Testis (tissue), 3 donors: Measurements from ENCODE around the gene RPL18. TPM values are rescaled to one million over a fixed set of nuclear protein-coding genes. Genes with fewer than 3 reads are reported as not detected.

ENCODE experiments used
- DNase-seq: peaks from one replicate; pipeline ENCODE4 v3.0.0-alpha.2; 2019
- H3K27ac ChIP-seq, 2 donors: fragments of 200-600 bp; sonication (generic); one replicate each; pipeline ENCODE4 v1.5.1; 2019
- H3K27me3 ChIP-seq: fragments of 200-600 bp; sonication (generic); one replicate; pipeline ENCODE4 v1.5.1; 2019
- H3K36me3 ChIP-seq: fragments of 200-600 bp; sonication (generic); one replicate; pipeline ENCODE4 v1.5.1; 2017; ENCODE audit warnings: low read depth; ENCODE audit errors: missing control alignments
- H3K4me1 ChIP-seq: fragments of 200-600 bp; sonication (generic); one replicate; pipeline ENCODE4 v1.5.1; 2019
- H3K4me3 ChIP-seq, 2 donors: fragments of 200-600 bp; sonication (generic); one replicate each; pipeline ENCODE4 v1.5.1; 2017 to 2019
- H3K9me3 ChIP-seq: fragments of 200-600 bp; sonication (generic); one replicate; pipeline ENCODE4 v1.5.1; 2017
- CTCF ChIP-seq, 3 experiments: fragments of 450-650 bp in 2 of 3; fragments of 200-600 bp in 1 of 3; sonication (generic) in 1 of 3; IDR thresholded peaks; one replicate each; pipeline ENCODE4 v1.5.1; 2016 to 2019; ENCODE audit warnings: antibody characterized with exemption in 3 of 3, mild to moderate bottlenecking in 2 of 3, moderate library complexity in 1 of 3
- POLR2A ChIP-seq: fragments of 450-650 bp; IDR thresholded peaks from one replicate; pipeline ENCODE4 v1.6.1; 2017; ENCODE audit warnings: antibody characterized with exemption, mild to moderate bottlenecking, moderate library complexity
- WGBS, 2 donors: methylation state at CpG; one replicate each; pipeline ENCODE4 v1.1.5; 2018; 5-methylcytosine and 5-hydroxymethylcytosine counted together
- intact Hi-C: fragments of 100-400 bp; cut with DNase I; formaldehyde crosslinking; loops from one replicate; pipeline ENCODE4 v1.15.1; 2023; ENCODE audit warnings: low total_unique reads
- polyA plus RNA-seq: library from polyadenylated mRNA; stranded (reverse); fragments of 350-450 nt; fragmentation: Illumina TruSeq; extraction: RNeasy Lipid Tissue Mini Kit (QIAGEN cat#74804); gene quantifications from one replicate; pipeline ENCODE4 v1.2.3, GENCODE V29; 2014; ENCODE audit warnings: low read depth, low replicate concordance; ENCODE audit not compliant: insufficient read depth
- total RNA-seq, 2 donors: library from RNA; depleted of rRNA; stranded (reverse); fragments of >200 nt; gene quantifications; one replicate each; pipeline ENCODE4 v1.2.3, GENCODE V29; 2016

Gene RPL18
- total and polyA plus RNA-seq, 3 donors from 2014 or later = 1,047 to 1,537 (median 1,050) TPM

- H3K27ac ChIP-seq = no peak overlapping the region
- H3K9me3 ChIP-seq = no peaks in the 10 kb centered on the region
- intact Hi-C loops = no loop called here
- H3K4me1 ChIP-seq = no peaks in the 10 kb centered on the region
- 84 to 86% methylated on average over 7 to 21 of the region's 21 CpGs for WGBS, 2 donors
- H3K36me3 ChIP-seq = no peaks in the 10 kb centered on the region
- no peak for TF ChIP-seq POLR2A
- TF ChIP-seq CTCF (IDR thresholded peaks at IDR 0.05) = no peak
- H3K4me3 ChIP-seq = no peak overlapping the region
- DNase-seq = no peak
- no peaks in the 10 kb centered on the region for H3K27me3 ChIP-seq
Observed at GRCh38 chr19:48600679-48601417, 18.1 kb downstream of the RPL18 start.

GRCh38 chr19:48598996-48599700 lies 19.8 kb downstream of the RPL18 start:
- intact Hi-C loops = no loop called here
- no peak overlapping the region for H3K4me3 ChIP-seq
- TF ChIP-seq POLR2A (no peak), CTCF (IDR thresholded peaks at IDR 0.05) (no peak)
- H3K9me3 ChIP-seq = no peaks in the 10 kb centered on the region
- WGBS, 2 donors = 67 to 73% methylated on average over 16 to 30 of the region's 30 CpGs
- DNase-seq = no peak
- H3K4me1 ChIP-seq = no peaks in the 10 kb centered on the region
- H3K27ac ChIP-seq = no peak overlapping the region
- H3K36me3 ChIP-seq = no peaks in the 10 kb centered on the region
- no peaks in the 10 kb centered on the region for H3K27me3 ChIP-seq

- intact Hi-C loops = no loop called here
- DNase-seq = no peak
- H3K27me3 ChIP-seq = no peaks in the 10 kb centered on the region
- no peaks in the 10 kb centered on the region for H3K9me3 ChIP-seq
- no peak overlapping the region for H3K4me3 ChIP-seq
- no peak overlapping the region for H3K27ac ChIP-seq
- TF ChIP-seq POLR2A (no peak), CTCF (IDR thresholded peaks at IDR 0.05) (no peak)
- no peaks in the 10 kb centered on the region for H3K4me1 ChIP-seq
- WGBS, 2 donors = 85 to 86% methylated on average over 30 to 35 of the region's 39 CpGs
- H3K36me3 ChIP-seq = no peaks in the 10 kb centered on the region
Observed at GRCh38 chr19:48596679-48597465, 22.1 kb downstream of the RPL18 start.

GRCh38 chr19:48596237-48596636 lies 22.7 kb downstream of the RPL18 start:
- WGBS, 2 donors = 87 to 100% methylated on average over 1 to 4 of the region's 4 CpGs
- H3K36me3 ChIP-seq = no peaks in the 10 kb centered on the region
- intact Hi-C loops = no loop called here
- TF ChIP-seq POLR2A (no peak), CTCF (IDR thresholded peaks at IDR 0.05) (no peak)
- no peak for DNase-seq
- H3K4me3 ChIP-seq = no peak overlapping the region
- no peaks in the 10 kb centered on the region for H3K9me3 ChIP-seq
- no peaks in the 10 kb centered on the region for H3K4me1 ChIP-seq
- no peak overlapping the region for H3K27ac ChIP-seq
- H3K27me3 ChIP-seq = no peaks in the 10 kb centered on the region
